Endothelial cell of umbilical vein (primary cell): Measurements from ENCODE around the gene ADAMTS17.

ENCODE experiments used
- EZH2 ChIP-seq: IDR thresholded peaks from 2 replicates; pipeline ENCODE4 v1.6.1; 2012; ENCODE audit warnings: borderline replicate concordance, low read depth, mild to moderate bottlenecking, moderate library complexity, low read length, inconsistent platforms; ENCODE audit not compliant: severe bottlenecking
- MYC ChIP-seq: IDR thresholded peaks from one replicate; pipeline ENCODE4 v1.6.1; 2011; ENCODE audit warnings: mild to moderate bottlenecking, low read depth, low read length
- POLR2A ChIP-seq: IDR thresholded peaks from 2 replicates; pipeline ENCODE4 v1.6.1; 2012; ENCODE audit warnings: low read depth, mild to moderate bottlenecking, control low read depth, low read length
- POLR2AphosphoS5 ChIP-seq: IDR thresholded peaks from 2 replicates; pipeline ENCODE4 v1.6.1; 2012; ENCODE audit warnings: low read depth, mild to moderate bottlenecking, control low read depth, low read length, moderate library complexity; ENCODE audit not compliant: insufficient read depth
- TF ChIP-seq, protein P1 (sequence below), 2 donors: IDR thresholded peaks; 1 replicate in 1 of 2; 2 replicates in 1 of 2; pipeline ENCODE4 v1.5.1; 2011; ENCODE audit warnings: low read length in 2 of 2, mild to moderate bottlenecking in 2 of 2, moderate library complexity in 2 of 2, control low read depth in 1 of 2, inconsistent platforms in 1 of 2, low read depth in 1 of 2; ENCODE audit not compliant: insufficient read depth in 1 of 2; ENCODE audit errors: extremely low read depth in 1 of 2
- TF ChIP-seq, protein P2 (sequence below): IDR thresholded peaks from 2 replicates; pipeline ENCODE4 v1.6.1; 2011; ENCODE audit not compliant: insufficient read depth, insufficient read length

DNA sequence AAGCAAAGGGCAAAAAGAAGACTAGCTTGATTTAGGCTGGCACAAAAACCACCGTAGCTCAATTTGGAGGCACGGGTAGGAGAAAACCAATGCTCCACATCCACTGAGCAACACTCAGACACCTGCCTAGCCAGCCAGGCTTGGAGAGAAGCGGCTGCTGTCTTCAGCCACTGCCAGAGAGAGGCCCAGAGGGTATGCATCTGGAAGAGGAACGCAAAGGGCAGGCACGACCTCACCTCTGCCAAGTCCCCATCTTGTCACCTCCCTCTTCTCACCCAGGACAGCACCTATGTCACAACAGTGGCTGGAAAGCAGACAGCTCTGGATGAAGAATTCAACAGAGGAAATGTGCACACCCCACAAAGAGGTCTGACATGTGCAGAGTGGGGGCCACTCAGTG, 93.5 kb downstream of the ADAMTS17 start:
- TF ChIP-seq, protein P1, sequence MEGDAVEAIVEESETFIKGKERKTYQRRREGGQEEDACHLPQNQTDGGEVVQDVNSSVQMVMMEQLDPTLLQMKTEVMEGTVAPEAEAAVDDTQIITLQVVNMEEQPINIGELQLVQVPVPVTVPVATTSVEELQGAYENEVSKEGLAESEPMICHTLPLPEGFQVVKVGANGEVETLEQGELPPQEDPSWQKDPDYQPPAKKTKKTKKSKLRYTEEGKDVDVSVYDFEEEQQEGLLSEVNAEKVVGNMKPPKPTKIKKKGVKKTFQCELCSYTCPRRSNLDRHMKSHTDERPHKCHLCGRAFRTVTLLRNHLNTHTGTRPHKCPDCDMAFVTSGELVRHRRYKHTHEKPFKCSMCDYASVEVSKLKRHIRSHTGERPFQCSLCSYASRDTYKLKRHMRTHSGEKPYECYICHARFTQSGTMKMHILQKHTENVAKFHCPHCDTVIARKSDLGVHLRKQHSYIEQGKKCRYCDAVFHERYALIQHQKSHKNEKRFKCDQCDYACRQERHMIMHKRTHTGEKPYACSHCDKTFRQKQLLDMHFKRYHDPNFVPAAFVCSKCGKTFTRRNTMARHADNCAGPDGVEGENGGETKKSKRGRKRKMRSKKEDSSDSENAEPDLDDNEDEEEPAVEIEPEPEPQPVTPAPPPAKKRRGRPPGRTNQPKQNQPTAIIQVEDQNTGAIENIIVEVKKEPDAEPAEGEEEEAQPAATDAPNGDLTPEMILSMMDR (IDR thresholded peaks at IDR 0.05; ENCODE audit: extremely low read depth in 1 of 2, insufficient read depth in 1 of 2, low read depth in 1 of 2, low read length in 2 of 2) = no peak
- TF ChIP-seq POLR2A (no peak), EZH2 (no peak), POLR2AphosphoS5 (no peak), MYC (no peak)
- TF ChIP-seq, protein P2, sequence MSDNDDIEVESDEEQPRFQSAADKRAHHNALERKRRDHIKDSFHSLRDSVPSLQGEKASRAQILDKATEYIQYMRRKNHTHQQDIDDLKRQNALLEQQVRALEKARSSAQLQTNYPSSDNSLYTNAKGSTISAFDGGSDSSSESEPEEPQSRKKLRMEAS = no peak
